ENCODE results near the gene PRSS38.
A peak's percentile ranks its signal among the peaks of the same experiment; 100 is the strongest.

Gene PRSS38

GRCh38 chr1:227815468-227816409 is at the start of gene PRSS38:
Gene PRSS38, plus strand, starts transcription at chr1:227815675. Its CDS starts 42 bp downstream, at chr1:227815717.
- DNase-seq: no peak

- DNase-seq: peak in 5 of 6 experiments; percentile 20 to 65 (median 42)
These were observed 49.4 kb upstream of the PRSS38 start for GRCh38 chr1:227766015-227766634.

GRCh38 chr1:227766653-227767277 is 48.7 kb upstream of the PRSS38 start:
- no peak for DNase-seq

GRCh38 chr1:227767401-227768124 is 47.9 kb upstream of the PRSS38 start:
- DNase-seq: no peak

- no peak for DNase-seq
These were observed 47.4 kb upstream of the PRSS38 start for GRCh38 chr1:227768125-227768439.

GRCh38 chr1:227768640-227769039 is 46.8 kb upstream of the PRSS38 start:
- no peak for DNase-seq

GRCh38 chr1:227769047-227769935 is 46.2 kb upstream of the PRSS38 start:
- no peak for DNase-seq

GRCh38 chr1:227769936-227770494 is 45.5 kb upstream of the PRSS38 start:
- no peak for DNase-seq

GRCh38 chr1:227770812-227771211 is 44.7 kb upstream of the PRSS38 start:
- no peak for DNase-seq

GRCh38 chr1:227771326-227771725 is 44.1 kb upstream of the PRSS38 start:
- DNase-seq: no peak

GRCh38 chr1:227771771-227772170 is 43.7 kb upstream of the PRSS38 start:
- no peak for DNase-seq

- no peak for DNase-seq
These were observed 41.9 kb upstream of the PRSS38 start for GRCh38 chr1:227773558-227773957.

GRCh38 chr1:227774051-227774731 is 41.3 kb upstream of the PRSS38 start:
- peak in 3 of 6 experiments; percentile 11 to 56 (median 43) for DNase-seq

- DNase-seq: no peak
These were observed 40.4 kb upstream of the PRSS38 start for GRCh38 chr1:227774821-227775661.

GRCh38 chr1:227775841-227776240 is 39.6 kb upstream of the PRSS38 start:
- no peak for DNase-seq

GRCh38 chr1:227776331-227776771 is 39.1 kb upstream of the PRSS38 start:
- DNase-seq: no peak

GRCh38 chr1:227777156-227777555 is 38.3 kb upstream of the PRSS38 start:
- no peak for DNase-seq

- DNase-seq: no peak
These were observed 37.8 kb upstream of the PRSS38 start for GRCh38 chr1:227777646-227778045.

- no peak for DNase-seq
These were observed 37.0 kb upstream of the PRSS38 start for GRCh38 chr1:227778401-227778947.

GRCh38 chr1:227779021-227779441 is 36.4 kb upstream of the PRSS38 start:
- no peak for DNase-seq
